Activated T-helper 17 cell treated with anti-CD3 and anti-CD28 coated beads, Interleukin-2, amount 50 U/mL, for 72 hours (primary cell): Measurements from ENCODE around the gene AMTN. TPM values are rescaled to one million over a fixed set of nuclear protein-coding genes. Genes with fewer than 3 reads are reported as not detected.
A peak's percentile ranks its signal among the peaks of the same experiment; 100 is the strongest.
"Not testable (repeated sequence)": the region's sequence is repeated elsewhere in the genome, so short reads cannot be mapped to it uniquely, and the experiment has no call there.

Experiments
- ATAC-seq: fragments of 150-1000 bp; cut with Tn5 transposase; replicated peaks from 2 replicates; pipeline ENCODE4 v1.10.0; 2021; ENCODE audit warnings: mild to moderate bottlenecking, moderate library complexity
- H3K27ac Mint-ChIP-seq: one replicate; pipeline ENCODE4 v1.8.0; 2022; ENCODE audit warnings: mixed read lengths
- H3K27me3 Mint-ChIP-seq: one replicate; pipeline ENCODE4 v1.8.0; 2022; ENCODE audit warnings: mixed read lengths
- H3K36me3 Mint-ChIP-seq: one replicate; pipeline ENCODE4 v1.8.0; 2022; ENCODE audit warnings: low read depth, mild to moderate bottlenecking, mixed read lengths
- H3K4me1 Mint-ChIP-seq: one replicate; pipeline ENCODE4 v1.8.0; 2022; ENCODE audit warnings: mixed read lengths
- H3K4me3 Mint-ChIP-seq: one replicate; pipeline ENCODE4 v1.8.0; 2022; ENCODE audit warnings: mild to moderate bottlenecking, mixed read lengths
- H3K9me3 Mint-ChIP-seq: one replicate; pipeline ENCODE4 v1.8.0; 2022; ENCODE audit warnings: mixed read lengths
- total RNA-seq, 2 donors: library from RNA; stranded (reverse); gene quantifications; one replicate each; pipeline ENCODE4 v1.2.3, GENCODE V29; 2022

The AMTN gene, protein sequence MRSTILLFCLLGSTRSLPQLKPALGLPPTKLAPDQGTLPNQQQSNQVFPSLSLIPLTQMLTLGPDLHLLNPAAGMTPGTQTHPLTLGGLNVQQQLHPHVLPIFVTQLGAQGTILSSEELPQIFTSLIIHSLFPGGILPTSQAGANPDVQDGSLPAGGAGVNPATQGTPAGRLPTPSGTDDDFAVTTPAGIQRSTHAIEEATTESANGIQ
- not detected for total RNA-seq

DNA sequence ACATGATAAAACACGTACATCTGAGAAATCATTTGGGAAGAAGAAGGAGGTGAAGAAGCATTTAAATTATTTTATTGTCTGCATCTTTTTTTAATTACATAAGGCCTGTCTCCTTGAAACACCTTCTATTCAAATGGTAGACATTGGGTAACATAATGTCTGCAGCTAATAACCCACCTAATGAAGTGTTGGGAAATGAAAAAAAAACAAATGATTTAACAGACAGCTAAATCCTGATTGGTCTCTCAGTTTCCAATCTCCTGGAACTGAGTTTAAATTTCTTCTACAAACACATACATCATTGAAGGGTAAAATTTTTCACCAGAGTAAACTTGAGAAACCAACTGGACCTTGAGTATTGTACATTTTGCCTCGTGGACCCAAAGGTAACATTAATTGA lies at the start of gene AMTN:
Gene AMTN, plus strand, starts transcription at position 301 of the 400 bp plus-strand sequence. CDS start 209 bp downstream, outside the sequence.
- no peak within 1 kb of the TSS for H3K4me3 Mint-ChIP-seq
- no peak within 1 kb of the TSS for H3K27ac Mint-ChIP-seq
- peaks cover 17% of the 10 kb centered on the region for H3K27me3 Mint-ChIP-seq
- no peaks in the 10 kb centered on the region for H3K4me1 Mint-ChIP-seq
- H3K36me3 Mint-ChIP-seq: no peaks in the 10 kb centered on the region
- no peak for ATAC-seq
- no peaks in the 10 kb centered on the region for H3K9me3 Mint-ChIP-seq

DNA sequence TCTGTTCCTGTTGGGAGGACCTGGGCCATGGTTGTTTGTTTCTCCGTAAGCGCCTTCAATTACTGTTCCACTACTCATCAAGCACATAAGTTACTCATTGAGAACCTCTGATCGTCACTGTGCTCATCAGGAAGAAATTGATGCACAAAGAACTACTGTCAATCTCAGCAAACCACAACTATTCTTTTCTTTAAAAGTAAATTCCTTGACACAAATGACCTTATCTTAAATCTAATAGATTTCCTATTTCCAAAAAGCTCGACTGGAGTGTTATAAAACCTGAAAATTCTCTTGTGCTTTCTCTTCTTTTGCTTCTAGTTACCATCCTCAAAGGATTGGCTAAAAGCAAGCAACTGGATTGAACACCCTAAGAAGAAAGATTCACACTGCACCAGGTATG lies 46.5 kb upstream of the AMTN start, which contains the start of gene MUC7:
Gene MUC7, plus strand, starts transcription at position 301 of the 400 bp plus-strand sequence. CDS start 1,825 bp downstream, outside the sequence.
- no peak for ATAC-seq
- H3K4me1 Mint-ChIP-seq: no peaks in the 10 kb centered on the region
- peaks cover 11% of the 10 kb centered on the region for H3K9me3 Mint-ChIP-seq
- H3K27me3 Mint-ChIP-seq: no peaks in the 10 kb centered on the region
- H3K27ac Mint-ChIP-seq: no peak within 1 kb of the TSS
- no peaks in the 10 kb centered on the region for H3K36me3 Mint-ChIP-seq
- no peak within 1 kb of the TSS for H3K4me3 Mint-ChIP-seq

DNA sequence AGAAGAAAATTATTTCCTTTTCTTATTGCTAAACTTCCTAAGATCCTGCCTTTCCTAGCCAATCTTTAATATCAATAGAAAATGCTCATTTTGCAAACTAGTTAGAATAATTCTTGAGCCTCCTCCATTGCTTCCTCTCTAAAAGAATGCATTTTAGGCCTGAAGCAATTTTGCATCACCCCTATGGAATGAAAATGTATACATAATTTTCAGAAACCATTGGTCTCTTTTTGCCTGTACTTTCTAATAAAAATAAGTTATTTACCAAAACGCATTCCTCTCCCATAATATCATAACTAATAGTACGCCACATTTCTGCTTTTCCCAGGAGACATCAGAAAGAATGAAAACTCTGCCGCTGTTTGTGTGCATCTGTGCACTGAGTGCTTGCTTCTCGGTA lies 44.7 kb upstream of the AMTN start:
- Mint-ChIP-seq H3K9me3 (peaks cover 5% of the 10 kb centered on the region), H3K27me3 (no peaks in the 10 kb centered on the region), H3K4me1 (no peaks in the 10 kb centered on the region), H3K27ac (no peak overlapping the region), H3K36me3 (no peaks in the 10 kb centered on the region), H3K4me3 (no peak overlapping the region)
- no peak for ATAC-seq

DNA sequence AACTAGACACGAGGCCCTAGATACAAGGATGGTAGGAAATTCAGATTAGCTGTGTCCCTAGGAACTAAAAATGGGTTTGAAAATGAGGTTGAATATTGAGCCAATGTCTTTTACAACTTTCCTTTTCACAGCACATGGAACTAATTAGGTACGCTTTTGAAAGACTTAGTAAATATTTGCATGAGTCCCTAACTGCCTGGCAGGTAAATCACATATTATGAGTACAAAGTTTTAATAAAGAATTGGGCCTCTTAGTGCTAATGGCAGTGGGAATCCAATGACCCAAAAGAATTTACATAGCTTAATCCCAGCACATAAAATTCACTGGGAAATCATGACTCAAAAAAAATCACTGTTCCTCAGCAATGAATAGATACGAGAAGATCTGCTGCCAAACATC lies 29.6 kb upstream of the AMTN start:
- Mint-ChIP-seq H3K36me3 (no peaks in the 10 kb centered on the region), H3K27me3 (peaks cover 3% of the 10 kb centered on the region), H3K4me3 (no peak overlapping the region), H3K27ac (no peak overlapping the region), H3K9me3 (no peaks in the 10 kb centered on the region), H3K4me1 (no peaks in the 10 kb centered on the region)
- no peak for ATAC-seq

DNA sequence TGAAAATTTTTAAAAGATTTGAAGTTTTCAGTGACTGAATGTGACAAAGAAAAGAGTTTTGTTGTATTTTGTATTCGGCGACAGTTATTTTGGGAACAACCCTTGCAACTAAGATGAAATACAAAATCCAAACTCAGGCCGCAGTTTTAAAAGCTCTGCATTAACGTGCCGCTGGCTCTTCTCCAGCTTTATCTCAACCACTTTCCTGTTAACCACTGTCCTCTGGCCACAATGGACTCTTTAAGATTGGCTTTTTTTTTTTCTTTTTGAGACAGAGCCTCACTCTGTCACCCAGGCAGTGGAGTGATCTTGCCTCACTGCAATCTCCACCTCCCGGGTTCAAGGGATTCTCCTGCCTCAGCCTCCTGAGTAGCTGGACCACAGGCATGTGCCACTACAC lies 22.1 kb upstream of the AMTN start:
- no peak overlapping the region for H3K4me3 Mint-ChIP-seq

DNA sequence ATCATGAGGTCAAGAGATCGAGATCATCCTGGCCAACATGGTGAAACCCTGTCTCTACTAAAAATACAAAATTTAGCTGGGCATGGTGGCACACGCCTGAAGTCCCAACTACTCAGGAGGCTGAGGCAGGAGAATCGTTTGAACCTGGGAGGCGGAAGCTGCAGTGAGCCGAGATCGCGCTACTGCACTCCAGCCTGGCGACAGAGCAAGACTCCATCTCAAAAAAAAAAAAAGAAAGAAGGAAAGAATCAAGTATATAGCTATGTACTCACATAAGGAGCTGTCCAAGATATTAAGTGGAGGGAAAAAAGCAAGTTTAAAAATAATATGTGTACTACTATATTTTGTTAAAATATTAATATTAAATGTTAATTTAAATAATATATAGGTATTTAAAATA lies 16.5 kb upstream of the AMTN start:
- H3K4me3 Mint-ChIP-seq, H3K27ac Mint-ChIP-seq, ATAC-seq, H3K4me1 Mint-ChIP-seq, H3K36me3 Mint-ChIP-seq, H3K9me3 Mint-ChIP-seq, H3K27me3 Mint-ChIP-seq: not testable (repeated sequence)

More for the DNA sequence above, 22.1 kb upstream of the AMTN start:
- no peaks in the 10 kb centered on the region for H3K4me1 Mint-ChIP-seq
- H3K27me3 Mint-ChIP-seq: peaks cover 11% of the 10 kb centered on the region
- H3K9me3 Mint-ChIP-seq: no peaks in the 10 kb centered on the region
- H3K36me3 Mint-ChIP-seq: no peaks in the 10 kb centered on the region
- H3K27ac Mint-ChIP-seq: no peak overlapping the region
- ATAC-seq: no peak

DNA sequence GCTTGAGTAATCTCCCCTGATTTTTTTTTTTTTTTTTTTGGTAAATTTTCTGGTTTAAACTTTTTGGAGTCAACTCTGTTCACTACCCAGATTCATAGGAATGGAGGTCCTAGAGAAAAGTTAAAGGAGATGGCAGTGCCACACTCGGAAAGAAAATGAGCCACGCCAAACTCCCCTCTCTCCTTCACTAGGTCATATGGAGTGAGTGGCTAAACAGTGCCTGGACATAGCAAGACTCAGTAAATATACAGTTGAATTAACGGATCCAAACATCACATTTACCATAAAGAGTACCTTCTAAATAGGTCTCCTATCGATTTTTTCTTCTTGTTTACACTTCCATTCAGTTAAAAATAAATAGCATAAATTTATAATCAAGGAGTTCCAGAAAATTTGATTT lies 13.6 kb upstream of the AMTN start:
- H3K4me1 Mint-ChIP-seq: no peaks in the 10 kb centered on the region
- no peaks in the 10 kb centered on the region for H3K36me3 Mint-ChIP-seq

DNA sequence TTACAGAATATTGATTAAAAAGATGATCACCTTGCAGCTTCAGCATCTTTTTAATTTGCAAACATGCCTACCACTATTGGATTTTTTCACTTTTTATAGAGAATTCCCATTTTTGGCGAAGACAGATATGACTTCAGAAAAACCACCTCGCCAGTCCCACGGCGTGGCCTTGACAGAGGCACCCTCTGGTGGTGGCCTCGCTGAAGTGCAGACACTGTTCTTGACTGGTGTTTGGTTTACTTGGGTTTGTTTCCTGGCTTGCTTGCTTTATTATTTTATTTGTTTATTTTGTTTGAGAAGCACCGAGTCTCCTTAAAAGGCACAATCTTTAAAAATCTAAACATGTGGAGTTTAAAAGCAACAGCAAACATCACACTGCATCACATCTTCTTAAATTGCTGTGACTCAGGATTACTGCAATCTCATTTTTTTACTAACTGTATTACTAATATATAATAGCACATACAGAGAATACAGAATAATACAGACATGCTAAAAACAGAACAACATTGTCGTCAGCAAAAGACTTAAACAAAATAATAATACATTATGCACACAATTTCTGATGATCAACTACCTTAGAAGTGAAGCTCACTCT lies 13.1 kb upstream of the AMTN start:
- Mint-ChIP-seq H3K27ac (no peak overlapping the region), H3K36me3 (no peaks in the 10 kb centered on the region), H3K4me3 (no peak overlapping the region), H3K9me3 (no peaks in the 10 kb centered on the region), H3K4me1 (no peaks in the 10 kb centered on the region), H3K27me3 (peaks cover 3% of the 10 kb centered on the region)
- ATAC-seq: peak; percentile 54

More for the DNA sequence above, 13.6 kb upstream of the AMTN start:
- Mint-ChIP-seq H3K4me3 (no peak overlapping the region), H3K9me3 (no peaks in the 10 kb centered on the region), H3K27ac (no peak overlapping the region), H3K27me3 (peaks cover 3% of the 10 kb centered on the region)
- ATAC-seq: no peak

DNA sequence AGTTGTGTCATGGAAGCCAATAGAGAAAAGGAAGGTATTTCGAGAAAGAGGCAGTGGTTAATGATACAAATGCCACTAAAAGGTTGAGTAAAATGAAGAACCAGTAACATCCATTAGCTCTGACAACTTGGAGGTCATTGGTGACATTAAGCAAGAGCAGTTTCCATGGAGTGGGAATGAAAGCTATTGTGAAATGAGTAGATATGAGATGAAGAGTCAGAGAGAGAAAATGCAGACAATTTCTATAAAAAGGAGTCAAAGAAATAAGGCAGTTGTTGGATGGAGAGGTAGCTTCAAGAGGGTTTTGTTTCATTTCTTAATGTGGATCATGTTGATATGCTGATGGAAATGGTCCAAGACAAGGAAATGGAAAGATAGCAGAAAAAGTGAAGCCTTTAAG lies 9.6 kb upstream of the AMTN start:
- Mint-ChIP-seq H3K4me1 (no peaks in the 10 kb centered on the region), H3K4me3 (no peak overlapping the region), H3K27me3 (peaks cover 11% of the 10 kb centered on the region), H3K36me3 (no peaks in the 10 kb centered on the region), H3K27ac (no peak overlapping the region), H3K9me3 (no peaks in the 10 kb centered on the region)
- no peak for ATAC-seq

DNA sequence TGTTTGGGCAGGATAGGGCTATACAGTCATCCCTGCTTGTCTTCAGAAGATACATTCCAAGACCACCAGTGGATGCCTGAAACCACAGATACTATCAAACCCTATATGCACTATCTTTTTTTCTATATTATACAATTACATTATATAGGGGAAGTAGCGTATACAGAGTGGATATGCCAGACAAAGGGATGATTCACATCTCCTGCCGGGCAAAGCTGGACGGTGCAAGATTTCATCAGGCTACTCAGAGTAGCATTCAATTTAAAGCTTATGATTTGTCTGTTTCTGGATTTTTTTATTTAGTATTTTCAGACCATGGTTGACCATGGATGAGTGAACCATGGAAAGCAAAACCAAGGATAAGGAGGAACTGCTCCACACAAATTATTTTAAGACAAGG lies 7.0 kb upstream of the AMTN start:
- no peak for ATAC-seq
- H3K4me3 Mint-ChIP-seq: no peak overlapping the region

DNA sequence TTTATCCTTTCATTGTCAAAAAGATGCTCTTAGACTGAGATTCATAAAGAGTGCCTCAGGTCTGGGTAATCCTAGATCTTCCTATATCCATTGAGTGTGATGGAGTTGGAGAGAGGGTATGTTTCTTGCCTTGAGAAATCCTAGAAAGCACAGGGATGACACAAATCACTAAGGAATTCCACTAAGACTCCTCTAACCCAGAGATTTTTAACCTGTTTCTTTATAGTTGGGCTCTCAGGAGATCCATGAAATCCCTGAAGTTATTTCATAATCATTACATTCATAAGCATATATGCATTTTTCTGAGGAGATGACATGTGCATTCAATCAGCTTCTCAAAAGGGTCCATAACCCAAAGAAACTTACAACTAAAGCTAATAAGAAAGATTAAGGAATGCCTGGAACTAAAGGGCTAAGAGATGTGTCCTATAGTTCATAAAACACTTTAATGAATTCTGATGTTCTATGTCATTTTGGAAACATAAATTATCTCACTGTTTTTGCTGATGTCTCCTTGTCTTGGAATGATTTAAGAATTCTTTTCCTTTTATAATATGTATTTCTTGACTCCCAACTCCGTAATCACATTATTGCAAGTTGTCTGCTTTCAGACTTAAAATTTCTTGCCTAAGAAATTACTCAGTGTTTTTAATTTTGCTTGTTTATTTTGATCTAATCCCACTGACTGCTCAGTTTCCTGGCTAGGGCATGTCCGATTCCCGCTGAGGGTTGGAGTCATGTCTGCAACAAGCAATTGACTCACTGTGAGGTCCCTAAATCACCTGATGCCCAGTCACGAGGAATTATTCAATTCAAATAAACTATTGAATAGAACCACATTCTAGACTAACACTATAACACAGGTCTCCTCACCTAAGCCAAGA lies 2.8 kb upstream of the AMTN start:
- Mint-ChIP-seq H3K4me1 (no peaks in the 10 kb centered on the region), H3K36me3 (no peaks in the 10 kb centered on the region), H3K27me3 (peaks cover 20% of the 10 kb centered on the region), H3K4me3 (no peak overlapping the region), H3K9me3 (no peaks in the 10 kb centered on the region), H3K27ac (no peak overlapping the region)
- ATAC-seq: no peak

More for the DNA sequence above, 7.0 kb upstream of the AMTN start:
- Mint-ChIP-seq H3K36me3 (no peaks in the 10 kb centered on the region), H3K27ac (no peak overlapping the region), H3K4me1 (no peaks in the 10 kb centered on the region), H3K9me3 (no peaks in the 10 kb centered on the region), H3K27me3 (peaks cover 11% of the 10 kb centered on the region)

DNA sequence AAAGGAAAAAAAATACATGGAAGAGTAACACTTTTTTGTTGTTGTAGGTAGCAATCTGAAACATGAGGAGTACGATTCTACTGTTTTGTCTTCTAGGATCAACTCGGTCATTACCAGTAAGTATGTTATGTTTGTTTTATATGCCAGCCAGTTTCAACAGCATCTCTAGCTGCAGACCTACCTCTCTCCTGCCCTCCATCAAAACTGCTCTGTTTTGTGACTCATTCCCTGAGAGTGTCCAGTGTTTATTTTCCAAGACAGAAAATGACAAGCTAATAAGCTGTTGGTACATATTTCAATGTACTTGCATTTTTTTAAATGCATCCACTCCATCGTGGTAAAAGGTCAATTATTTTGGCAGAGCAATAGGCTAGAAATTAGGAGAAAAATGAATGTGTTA lies 347 bp downstream of the AMTN start:
- H3K36me3 Mint-ChIP-seq: no peaks in the 10 kb centered on the region
- no peaks in the 10 kb centered on the region for H3K9me3 Mint-ChIP-seq
- no peaks in the 10 kb centered on the region for H3K4me1 Mint-ChIP-seq
- H3K27me3 Mint-ChIP-seq: peaks cover 12% of the 10 kb centered on the region
- H3K4me3 Mint-ChIP-seq: no peak overlapping the region
- no peak for ATAC-seq
- no peak overlapping the region for H3K27ac Mint-ChIP-seq

DNA sequence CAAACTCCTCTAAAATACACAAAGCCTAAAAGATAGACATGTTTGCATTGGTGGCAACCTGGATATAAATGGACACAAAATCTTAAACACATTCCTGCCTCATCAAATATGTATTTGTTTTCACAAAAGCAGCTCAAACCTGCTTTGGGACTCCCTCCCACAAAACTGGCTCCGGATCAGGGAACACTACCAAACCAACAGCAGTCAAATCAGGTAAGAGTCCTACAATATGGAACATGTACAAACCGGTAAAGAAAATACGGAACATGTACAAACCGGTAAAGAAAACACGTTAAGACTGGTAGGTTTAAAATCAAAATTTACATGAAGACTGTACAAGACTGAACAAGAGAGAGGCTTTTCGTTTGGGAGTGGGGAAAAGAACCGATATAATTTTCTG lies 4.3 kb downstream of the AMTN start:
- Mint-ChIP-seq H3K4me1 (no peaks in the 10 kb centered on the region), H3K36me3 (no peaks in the 10 kb centered on the region), H3K9me3 (no peaks in the 10 kb centered on the region), H3K27me3 (peaks cover 11% of the 10 kb centered on the region), H3K4me3 (no peak overlapping the region), H3K27ac (no peak overlapping the region)
- no peak for ATAC-seq

DNA sequence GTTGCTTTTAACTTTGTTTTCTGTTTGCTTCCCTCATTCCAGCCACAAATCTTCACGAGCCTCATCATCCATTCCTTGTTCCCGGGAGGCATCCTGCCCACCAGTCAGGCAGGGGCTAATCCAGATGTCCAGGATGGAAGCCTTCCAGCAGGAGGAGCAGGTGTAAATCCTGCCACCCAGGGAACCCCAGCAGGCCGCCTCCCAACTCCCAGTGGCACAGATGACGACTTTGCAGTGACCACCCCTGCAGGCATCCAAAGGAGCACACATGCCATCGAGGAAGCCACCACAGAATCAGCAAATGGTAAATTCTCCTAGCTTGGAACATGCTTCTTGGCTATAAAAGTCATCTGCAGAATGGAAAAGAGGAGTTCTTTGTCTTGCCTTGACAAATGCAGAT lies 12.6 kb downstream of the AMTN start:
- H3K4me3 Mint-ChIP-seq: no peak overlapping the region
- peaks cover 23% of the 10 kb centered on the region for H3K27me3 Mint-ChIP-seq
- no peak for ATAC-seq
- H3K36me3 Mint-ChIP-seq: no peaks in the 10 kb centered on the region
- H3K4me1 Mint-ChIP-seq: no peaks in the 10 kb centered on the region
- H3K27ac Mint-ChIP-seq: no peak overlapping the region
- H3K9me3 Mint-ChIP-seq: no peaks in the 10 kb centered on the region

DNA sequence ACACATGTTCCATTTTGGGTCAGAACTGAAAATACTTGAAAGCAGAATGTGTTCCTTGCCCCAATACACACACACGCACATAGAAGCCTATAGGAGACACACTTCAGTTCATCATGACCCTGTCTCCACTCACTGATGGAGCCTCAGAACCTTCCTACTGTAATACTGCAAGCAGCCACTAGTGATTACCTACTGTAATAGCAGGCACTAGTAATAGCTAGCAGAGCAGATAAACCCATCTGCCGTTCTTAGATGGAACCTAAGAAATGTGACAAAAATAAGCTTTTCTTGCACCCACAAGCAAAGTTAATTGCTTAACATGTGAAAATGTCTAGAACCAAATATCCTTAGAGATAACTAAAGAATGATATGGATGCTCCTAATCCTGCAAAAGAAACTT lies 13.6 kb downstream of the AMTN start:
- H3K27me3 Mint-ChIP-seq: peaks cover 20% of the 10 kb centered on the region
- H3K4me1 Mint-ChIP-seq: no peaks in the 10 kb centered on the region
- H3K27ac Mint-ChIP-seq: no peak overlapping the region
- H3K9me3 Mint-ChIP-seq: no peaks in the 10 kb centered on the region
- H3K4me3 Mint-ChIP-seq: no peak overlapping the region
- ATAC-seq: no peak
- no peaks in the 10 kb centered on the region for H3K36me3 Mint-ChIP-seq
